Fibroblast of lung (primary cell): Measurements from ENCODE around the gene TMEM220. TPM values are rescaled to one million over a fixed set of nuclear protein-coding genes. Genes with fewer than 3 reads are reported as not detected.

ENCODE experiments used
- DNase-seq, 2 donors: peaks; one replicate each; pipeline versions ENCODE4 v3.0.0 to v3.0.0-alpha.2; 2010; ENCODE audit warnings: low read depth in 2 of 2
- H2AFZ ChIP-seq: 2 replicates; pipeline ENCODE4 v1.5.1; 2012; ENCODE audit warnings: low read length, control low read depth, inconsistent platforms
- H3K27ac ChIP-seq: 2 replicates; pipeline ENCODE4 v1.5.1; 2011; ENCODE audit warnings: low read length, control low read depth; ENCODE audit not compliant: insufficient read depth
- H3K27me3 ChIP-seq: 2 replicates; pipeline ENCODE4 v1.5.1; 2011; ENCODE audit warnings: mild to moderate bottlenecking, low read length; ENCODE audit not compliant: control insufficient read depth, insufficient read depth
- H3K36me3 ChIP-seq: 2 replicates; pipeline ENCODE4 v1.5.1; 2011; ENCODE audit warnings: low read length; ENCODE audit not compliant: control insufficient read depth, insufficient read depth
- H3K4me1 ChIP-seq: 2 replicates; pipeline ENCODE4 v1.5.1; 2011; ENCODE audit warnings: low read length; ENCODE audit not compliant: control insufficient read depth, insufficient read depth; ENCODE audit errors: extremely low read depth
- H3K4me2 ChIP-seq: 2 replicates; pipeline ENCODE4 v1.5.1; 2011; ENCODE audit warnings: low read length, control low read depth; ENCODE audit not compliant: insufficient read depth; ENCODE audit errors: extremely low read depth
- H3K4me3 ChIP-seq, 4 experiments: fragments of 200-600 bp in 1 of 4; sonication (generic) in 1 of 4; replicated peaks in 1 of 4; 2 replicates each; pipeline ENCODE4 v1.5.1; 2011 to 2016; ENCODE audit warnings: low read length in 4 of 4, low read depth in 3 of 4, mild to moderate bottlenecking in 3 of 4, control low read depth in 2 of 4, inconsistent platforms in 1 of 4, mixed read lengths in 1 of 4; ENCODE audit not compliant: insufficient read depth in 1 of 4; ENCODE audit errors: control extremely low read depth in 1 of 4
- H3K79me2 ChIP-seq: 2 replicates; pipeline ENCODE4 v1.5.1; 2012; ENCODE audit warnings: mild to moderate bottlenecking, low read length, inconsistent platforms; ENCODE audit not compliant: control insufficient read depth, insufficient read depth
- H3K9ac ChIP-seq: 2 replicates; pipeline ENCODE4 v1.5.1; 2011; ENCODE audit warnings: mild to moderate bottlenecking, low read length, control low read depth; ENCODE audit not compliant: insufficient read depth
- H3K9me3 ChIP-seq: 2 replicates; pipeline ENCODE4 v1.5.1; 2012; ENCODE audit warnings: low read depth, low read length; ENCODE audit not compliant: control insufficient read depth, insufficient read depth
- H4K20me1 ChIP-seq: 2 replicates; pipeline ENCODE4 v1.5.1; 2011; ENCODE audit warnings: low read length; ENCODE audit not compliant: control insufficient read depth, insufficient read depth; ENCODE audit errors: extremely low read depth
- CTCF ChIP-seq, 2 donors: IDR thresholded peaks in 1 of 2; conservative IDR thresholded peaks in 1 of 2; 1 replicate in 1 of 2; 2 replicates in 1 of 2; pipeline ENCODE4 v1.5.1; 2011 to 2012; ENCODE audit warnings: low read length in 2 of 2, control low read depth in 1 of 2, inconsistent platforms in 1 of 2, low read depth in 1 of 2, mild to moderate bottlenecking in 1 of 2
- EZH2 ChIP-seq: IDR thresholded peaks from 2 replicates; pipeline ENCODE4 v1.5.1; 2012; ENCODE audit warnings: low read length, control low read depth, mild to moderate bottlenecking; ENCODE audit errors: missing control alignments
- polyA plus RNA-seq, 2 donors: library from polyadenylated mRNA; depleted of rRNA in 1 of 2; stranded (reverse) in 1 of 2; unstranded in 1 of 2; fragments of >200 nt; gene quantifications; 2 replicates each; pipeline ENCODE4 v1.2.1, GENCODE V29; 2011 to 2012; ENCODE audit warnings: missing spikeins in 1 of 2
- total RNA-seq: library from RNA; depleted of rRNA; stranded (reverse); fragments of >200 nt; gene quantifications from 2 replicates; pipeline ENCODE4 v1.2.1, GENCODE V29; 2014

The TMEM220 gene
- total and polyA plus RNA-seq, 2 donors (not counting 1 experiment from before 2014, with no cell fraction given): 4.1 to 4.3 TPM

GRCh38 chr17:10687499-10687898 lies 42.3 kb downstream of the TMEM220 start:
- Histone ChIP-seq H2AFZ (no peak overlapping the region), H4K20me1 (no peaks in the 10 kb centered on the region), H3K27ac (no peak overlapping the region), H3K9me3 (no peaks in the 10 kb centered on the region), H3K9ac (no peak overlapping the region), H3K27me3 (no peaks in the 10 kb centered on the region), H3K36me3 (peaks cover 4% of the 10 kb centered on the region), H3K4me2 (no peak overlapping the region), H3K4me1 (no peaks in the 10 kb centered on the region), H3K79me2 (peaks cover 4% of the 10 kb centered on the region), H3K4me3 (no peak overlapping the region)
- no peak for DNase-seq
- TF ChIP-seq CTCF (conservative IDR thresholded peaks at IDR 0.05 in 1 of 2, IDR thresholded peaks at IDR 0.05 in 1 of 2; ENCODE audit: low read depth in 1 of 2, low read length in 2 of 2) (no peak), EZH2 (no peak)

- no peak overlapping the region for H3K27ac ChIP-seq
- no peaks in the 10 kb centered on the region for H3K9me3 ChIP-seq
- no peak overlapping the region for H3K4me3 ChIP-seq
- H3K4me2 ChIP-seq: no peak overlapping the region
- no peak overlapping the region for H3K9ac ChIP-seq
- H3K79me2 ChIP-seq: no peaks in the 10 kb centered on the region
- H4K20me1 ChIP-seq: no peaks in the 10 kb centered on the region
- no peak overlapping the region for H2AFZ ChIP-seq
- no peak for TF ChIP-seq EZH2
- peak; percentile 23 to 48 for TF ChIP-seq CTCF (conservative IDR thresholded peaks at IDR 0.05 in 1 of 2, IDR thresholded peaks at IDR 0.05 in 1 of 2; ENCODE audit: low read depth in 1 of 2, low read length in 2 of 2)
- no peaks in the 10 kb centered on the region for H3K27me3 ChIP-seq
- no peaks in the 10 kb centered on the region for H3K4me1 ChIP-seq
- H3K36me3 ChIP-seq: peaks cover 6% of the 10 kb centered on the region
- peak; percentile 26 to 51 for DNase-seq
These were observed 46.0 kb downstream of the TMEM220 start for GRCh38 chr17:10683853-10684252.

GRCh38 chr17:10681866-10682446 lies 47.9 kb downstream of the TMEM220 start:
- Histone ChIP-seq H3K4me2 (no peak overlapping the region), H3K36me3 (peaks cover 7% of the 10 kb centered on the region), H3K27ac (no peak overlapping the region), H2AFZ (no peak overlapping the region), H4K20me1 (no peaks in the 10 kb centered on the region), H3K4me1 (no peaks in the 10 kb centered on the region), H3K4me3 (no peak overlapping the region), H3K9me3 (no peaks in the 10 kb centered on the region), H3K27me3 (no peaks in the 10 kb centered on the region), H3K9ac (no peak overlapping the region), H3K79me2 (no peaks in the 10 kb centered on the region)
- TF ChIP-seq CTCF (conservative IDR thresholded peaks at IDR 0.05 in 1 of 2, IDR thresholded peaks at IDR 0.05 in 1 of 2; ENCODE audit: low read depth in 1 of 2, low read length in 2 of 2) (no peak), EZH2 (no peak)
- peak; percentile 15 to 93 for DNase-seq
